Measurements from ENCODE around the gene MAP4K1.

MAP4K1 gene

GRCh38 chr19:38617764-38618589 is at the start of gene MAP4K1:
Gene MAP4K1 (minus strand): TSS chr19:38617953. CDS start chr19:38617895, 58 bp downstream.
- peak; percentile 49 for DNase-seq

DNA sequence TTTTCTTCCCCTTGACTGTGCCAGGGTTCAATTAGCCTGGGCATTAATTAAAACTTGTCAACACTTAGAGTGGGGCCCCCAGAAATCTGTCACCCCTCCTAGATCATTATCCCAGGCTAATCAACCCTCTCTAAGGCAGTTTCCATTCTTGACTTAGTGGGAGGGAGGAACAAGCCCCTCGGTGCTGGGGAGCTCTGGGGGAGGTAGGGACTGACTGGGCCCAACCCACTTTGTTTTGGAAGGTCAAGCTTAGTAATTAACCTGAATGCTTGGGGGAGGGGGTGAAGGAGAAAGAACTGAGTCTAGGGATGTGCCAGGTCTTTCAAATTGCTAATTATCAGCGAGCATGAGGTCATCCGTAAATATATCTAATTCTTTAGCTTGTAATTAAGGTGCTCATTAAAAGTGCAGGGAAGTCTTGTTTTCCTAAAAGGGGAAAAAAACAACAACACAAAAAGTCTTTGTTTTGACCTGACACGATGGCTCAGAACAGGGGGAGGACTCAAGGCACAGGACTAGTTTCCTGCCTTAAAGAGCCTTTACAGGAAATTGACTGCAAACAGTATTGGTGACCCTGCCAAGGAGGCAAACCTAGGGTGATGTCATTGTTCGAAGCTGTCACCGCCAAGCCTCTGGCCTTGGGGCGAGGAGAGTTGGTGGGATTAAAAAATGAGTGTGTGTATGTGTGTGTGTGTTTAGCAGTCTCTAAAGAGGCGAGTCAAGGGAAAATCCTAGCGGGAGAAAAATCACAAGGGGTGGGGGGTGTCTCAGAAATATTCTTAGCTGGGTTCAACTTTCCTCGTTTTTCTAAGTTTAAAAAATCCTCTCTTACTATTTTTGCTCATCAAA is 49.1 kb upstream of the MAP4K1 start:
- DNase-seq, result no peak

DNA sequence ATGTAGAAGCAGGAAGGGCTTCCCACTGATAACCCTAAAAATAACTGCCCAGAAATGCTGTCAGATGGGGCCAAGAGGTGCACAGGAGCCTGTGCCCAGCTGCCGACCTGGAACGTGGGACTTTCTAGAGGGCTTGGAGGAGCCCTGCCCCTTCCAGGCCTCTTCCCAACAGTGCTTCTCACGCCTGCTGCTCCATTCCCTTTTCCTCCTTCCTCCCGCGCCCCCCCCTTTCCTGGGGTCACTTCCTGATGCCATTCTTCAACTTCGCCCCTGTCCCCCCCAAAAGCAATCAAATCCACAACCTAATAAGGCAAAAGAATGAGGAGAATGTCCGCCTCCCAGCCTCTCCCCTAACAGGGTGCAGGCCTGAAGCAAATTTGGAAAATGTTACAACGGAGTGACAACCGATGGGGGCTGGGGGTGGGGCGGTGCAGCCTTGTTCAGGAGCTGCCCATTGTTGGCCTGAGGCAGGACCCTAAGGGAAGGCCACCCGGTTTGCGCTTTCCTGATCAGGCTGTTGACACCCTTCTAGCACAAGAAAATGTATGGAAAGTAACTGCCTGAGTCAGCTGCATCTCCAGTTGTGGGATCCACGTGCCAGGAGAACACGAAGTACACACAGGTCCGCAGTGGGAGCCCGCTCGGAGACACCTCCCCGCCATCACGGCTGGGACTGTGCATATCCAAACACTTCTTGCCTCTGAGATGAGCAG is 48.4 kb upstream of the MAP4K1 start:
- no peak for DNase-seq

GRCh38 chr19:38665219-38665931 is 47.6 kb upstream of the MAP4K1 start:
- DNase-seq, result no peak

- DNase-seq, result no peak
These were observed 46.9 kb upstream of the MAP4K1 start for GRCh38 chr19:38664503-38665211.

- no peak for DNase-seq
These were observed 46.3 kb upstream of the MAP4K1 start for GRCh38 chr19:38663957-38664502.

DNA sequence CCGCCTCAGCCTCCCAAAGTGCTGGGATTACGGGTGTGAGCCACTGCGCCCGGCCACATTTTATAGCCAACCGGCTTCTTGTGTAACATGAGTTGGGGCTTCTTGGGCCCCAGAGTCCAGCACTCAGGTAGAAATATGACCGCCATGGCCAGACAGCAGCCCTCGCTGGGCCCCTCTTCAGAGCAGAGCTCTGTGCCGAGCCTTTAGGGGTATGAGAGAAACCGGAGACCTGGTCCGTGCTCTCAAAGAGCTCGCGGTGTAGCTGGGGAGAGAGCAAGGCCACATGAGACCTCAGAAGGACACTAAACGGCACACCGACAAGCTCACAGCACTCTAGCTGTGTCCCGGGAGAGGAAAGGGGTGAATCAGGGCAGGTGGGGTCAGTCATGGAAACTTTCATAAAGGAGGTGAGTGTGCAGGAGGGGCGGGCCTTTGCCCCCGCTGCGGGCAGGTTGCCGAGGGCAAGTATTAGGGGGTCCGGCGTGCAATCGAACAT is 45.5 kb upstream of the MAP4K1 start:
- DNase-seq, result no peak

GRCh38 chr19:38662537-38663155 is 44.9 kb upstream of the MAP4K1 start:
- no peak for DNase-seq

DNA sequence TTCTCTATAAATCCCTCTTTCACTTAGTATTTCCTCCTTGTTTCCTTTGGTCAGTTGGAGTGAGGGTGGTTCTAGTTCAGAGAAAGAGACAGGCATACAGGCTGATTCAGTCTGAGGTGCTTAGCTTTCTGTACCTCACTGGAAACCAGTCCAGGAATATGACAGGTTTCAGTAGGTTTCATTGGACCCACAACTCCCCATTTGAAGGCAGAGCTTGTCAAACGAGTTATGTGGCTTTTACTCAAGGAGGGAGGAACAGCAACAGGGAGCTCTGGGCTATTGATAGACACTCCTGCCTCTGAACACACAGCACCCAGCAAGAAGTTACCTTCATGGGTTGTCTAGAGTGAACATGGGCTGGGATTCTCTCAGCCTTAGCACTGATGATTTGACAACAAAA is 44.2 kb upstream of the MAP4K1 start:
- peak; percentile 79 for DNase-seq

- DNase-seq, result no peak
These were observed 43.4 kb upstream of the MAP4K1 start for GRCh38 chr19:38661136-38661535.

GRCh38 chr19:38660724-38661123 is 43.0 kb upstream of the MAP4K1 start:
- DNase-seq, result no peak

DNA sequence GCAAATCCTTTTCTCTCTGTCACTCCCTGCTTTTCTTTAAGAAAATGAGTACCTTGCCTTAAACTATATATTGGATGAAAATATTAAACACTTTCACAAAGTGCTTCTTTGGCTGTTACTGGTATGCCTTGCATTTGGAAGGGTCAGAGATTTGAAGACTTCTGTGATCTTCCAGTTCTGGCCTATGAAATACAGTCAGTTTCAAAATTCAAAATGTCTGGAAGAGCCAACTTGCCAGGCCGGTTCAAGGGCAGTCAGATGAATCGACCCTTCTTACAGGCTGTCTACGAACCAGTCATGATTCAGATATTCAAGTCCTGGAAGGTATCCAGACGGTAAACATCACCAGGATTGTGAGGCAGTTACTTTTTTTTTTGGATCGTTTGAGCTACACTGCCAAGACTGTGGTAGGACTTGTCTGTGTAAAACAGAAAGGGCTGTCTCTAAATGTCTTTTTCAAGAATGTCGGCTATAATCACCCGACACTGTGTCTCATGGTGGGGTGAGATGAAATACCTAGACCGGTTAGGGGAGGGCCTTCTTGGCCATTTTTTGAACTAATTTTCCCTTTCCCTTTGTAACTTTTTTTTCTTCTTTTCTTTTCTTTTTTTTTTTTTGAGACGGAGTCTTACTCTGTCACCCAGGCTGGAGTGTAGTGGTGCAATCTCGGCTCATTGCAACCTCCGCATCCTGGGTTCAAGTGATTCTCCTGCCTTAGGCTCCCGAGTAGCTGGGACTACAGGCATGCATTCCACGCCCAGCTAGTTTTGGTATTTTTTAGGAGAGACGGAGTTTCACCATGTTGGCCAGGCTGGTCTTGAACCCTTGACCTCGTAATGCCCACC is 40.9 kb upstream of the MAP4K1 start:
- peak; percentile 61 for DNase-seq

GRCh38 chr19:38657633-38658222 is 40.0 kb upstream of the MAP4K1 start:
- no peak for DNase-seq

DNA sequence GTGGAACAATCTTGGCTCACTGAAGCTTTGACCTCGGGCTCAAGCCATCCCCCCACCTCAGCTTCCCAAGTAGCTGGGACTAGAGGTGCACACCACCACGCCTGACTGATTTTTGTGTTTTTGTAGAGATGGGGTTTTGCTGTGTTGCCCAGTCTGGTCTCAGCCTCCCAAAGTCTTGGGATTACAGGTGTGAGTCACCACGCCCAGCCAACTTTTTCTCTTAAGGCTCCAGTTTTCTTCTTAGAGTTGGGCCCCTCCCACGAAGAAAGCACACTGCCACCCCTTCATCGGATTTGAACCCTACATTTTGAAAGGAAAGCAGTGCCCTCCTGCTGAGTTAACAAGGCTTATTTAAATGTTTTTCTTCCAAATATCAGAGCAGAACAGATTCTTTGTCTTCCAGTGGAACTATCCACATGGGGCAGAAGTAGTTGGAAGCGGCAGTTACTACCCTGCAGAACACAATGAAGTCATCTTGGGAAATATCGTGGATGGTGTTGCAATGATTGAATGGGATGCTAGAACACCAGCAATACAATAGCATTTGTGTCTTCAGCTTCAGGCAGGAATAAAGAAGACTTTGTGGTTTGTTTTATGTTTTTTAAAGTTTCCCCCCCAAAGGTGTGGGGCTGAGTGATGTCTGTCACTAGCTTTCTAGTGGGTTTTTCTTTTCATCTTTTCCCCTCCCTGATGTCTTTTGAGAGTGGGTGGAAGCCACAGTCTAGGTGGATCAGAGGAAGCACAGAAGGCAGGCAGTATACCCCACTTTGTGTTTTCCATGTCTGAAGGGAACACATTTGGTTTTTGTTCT is 38.6 kb upstream of the MAP4K1 start:
- DNase-seq, result no peak

DNA sequence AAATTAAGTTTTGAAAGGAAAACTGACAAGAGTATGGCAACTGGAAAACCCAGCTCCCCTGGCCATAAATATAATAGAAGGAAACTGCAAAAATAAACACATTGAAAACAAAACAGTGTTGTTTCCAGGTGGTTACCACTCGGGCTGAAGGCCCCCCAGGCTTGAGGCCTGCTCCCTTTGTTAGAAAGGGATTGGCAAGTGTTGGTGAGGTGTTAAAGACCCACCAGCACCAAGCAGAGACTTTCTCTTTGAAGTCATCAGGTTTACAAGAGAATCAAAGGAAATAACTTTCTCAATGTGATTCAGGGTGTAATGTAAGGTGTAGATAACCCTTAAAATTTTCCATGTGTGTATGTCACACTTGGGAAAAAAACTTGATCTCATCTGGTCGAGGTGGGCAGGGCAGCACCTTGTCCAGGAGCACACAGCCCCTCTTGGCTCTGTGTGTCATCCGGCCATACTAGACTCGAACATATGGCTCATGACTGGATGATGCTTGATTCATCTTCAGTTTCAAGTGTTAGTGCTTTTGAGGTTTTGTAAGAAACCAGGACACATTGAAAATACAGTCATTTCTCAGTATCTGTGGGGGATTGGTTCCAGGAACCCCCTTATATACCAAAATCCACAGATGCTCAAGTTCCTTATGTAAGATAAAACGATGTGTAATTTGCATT is 37.5 kb upstream of the MAP4K1 start:
- no peak for DNase-seq

DNA sequence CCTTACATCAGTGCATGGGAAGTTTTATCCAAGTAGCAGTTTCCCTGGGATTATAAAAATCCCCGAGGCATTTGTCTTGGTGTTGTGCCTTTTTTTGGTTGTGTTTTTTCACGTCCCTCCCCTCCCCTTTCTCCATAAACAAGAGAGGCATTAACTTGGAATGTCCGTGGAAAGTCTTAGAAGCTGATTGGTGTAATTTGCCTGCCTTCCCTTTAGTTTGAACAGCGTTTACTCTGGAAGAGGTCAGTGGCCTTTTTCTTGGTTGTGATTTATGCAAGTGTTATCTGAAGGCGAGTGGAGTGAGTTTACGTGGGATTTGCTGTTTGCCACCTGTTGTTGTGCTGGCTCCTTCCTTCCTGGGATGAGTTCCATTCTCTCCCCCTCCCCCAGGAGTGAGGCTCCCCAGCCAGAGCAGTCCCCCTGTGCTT is 36.9 kb upstream of the MAP4K1 start:
- DNase-seq, result no peak

GRCh38 chr19:38653028-38653571 is 35.3 kb upstream of the MAP4K1 start:
- DNase-seq, result no peak

Measured in NCI-H510A (cell line).